Activated naive CD8-positive, alpha-beta T cell treated with anti-CD3 and anti-CD28 coated beads for 36 hours (primary cell): ENCODE results near the gene ADAMTS18. TPM values are rescaled to one million over a fixed set of nuclear protein-coding genes. Genes with fewer than 3 reads are reported as not detected.
"Not testable (repeated sequence)": the region's sequence is repeated elsewhere in the genome, so short reads cannot be mapped to it uniquely, and the experiment has no call there.

Experiments
- DNase-seq: peaks from one replicate; pipeline ENCODE4 v3.0.0; 2021
- H3K27ac Mint-ChIP-seq: one replicate; pipeline ENCODE4 v1.8.0; 2022; ENCODE audit warnings: mild to moderate bottlenecking, moderate library complexity, mixed read lengths
- H3K27me3 Mint-ChIP-seq: one replicate; pipeline ENCODE4 v1.8.0; 2022; ENCODE audit warnings: mild to moderate bottlenecking, mixed read lengths
- H3K36me3 Mint-ChIP-seq: one replicate; pipeline ENCODE4 v1.8.0; 2021; ENCODE audit warnings: mild to moderate bottlenecking, mixed read lengths
- H3K4me1 Mint-ChIP-seq: one replicate; pipeline ENCODE4 v1.8.0; 2021; ENCODE audit warnings: mixed read lengths
- H3K4me3 Mint-ChIP-seq: one replicate; pipeline ENCODE4 v1.8.0; 2022; ENCODE audit warnings: mild to moderate bottlenecking, moderate library complexity, mixed read lengths
- H3K9me3 Mint-ChIP-seq: one replicate; pipeline ENCODE4 v1.8.0; 2022; ENCODE audit warnings: mixed read lengths
- total RNA-seq, 2 experiments: library from RNA; stranded (reverse); gene quantifications; one replicate each; pipeline ENCODE4 v1.2.3, GENCODE V29; 2021

ADAMTS18 gene
- total RNA-seq, 2 experiments from 2014 or later = not detected

DNA sequence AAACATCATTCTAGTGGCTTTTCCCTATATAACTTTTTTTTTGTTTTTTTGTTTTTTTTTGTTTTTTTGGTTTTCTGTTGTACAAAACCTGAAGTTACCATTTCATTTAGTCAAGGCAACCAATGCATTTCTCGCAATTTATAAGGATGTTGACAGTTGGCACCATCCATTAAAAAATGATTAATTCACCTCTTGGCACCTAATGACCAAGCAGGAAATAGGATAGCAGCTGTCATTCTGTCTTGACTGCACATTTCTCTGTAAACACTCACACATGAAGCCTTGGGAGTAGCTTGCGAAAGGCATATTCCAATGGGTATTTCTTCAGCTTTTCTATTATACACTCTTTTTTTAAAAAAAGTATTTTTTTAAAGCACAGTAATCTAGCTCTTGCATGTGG lies 158.2 kb downstream of the ADAMTS18 start:
- DNase-seq = no peak
- Mint-ChIP-seq H3K4me1 (no peaks in the 10 kb centered on the region), H3K36me3 (no peaks in the 10 kb centered on the region), H3K4me3 (no peak overlapping the region), H3K9me3 (no peaks in the 10 kb centered on the region), H3K27ac (no peak overlapping the region), H3K27me3 (peaks cover 15% of the 10 kb centered on the region)

DNA sequence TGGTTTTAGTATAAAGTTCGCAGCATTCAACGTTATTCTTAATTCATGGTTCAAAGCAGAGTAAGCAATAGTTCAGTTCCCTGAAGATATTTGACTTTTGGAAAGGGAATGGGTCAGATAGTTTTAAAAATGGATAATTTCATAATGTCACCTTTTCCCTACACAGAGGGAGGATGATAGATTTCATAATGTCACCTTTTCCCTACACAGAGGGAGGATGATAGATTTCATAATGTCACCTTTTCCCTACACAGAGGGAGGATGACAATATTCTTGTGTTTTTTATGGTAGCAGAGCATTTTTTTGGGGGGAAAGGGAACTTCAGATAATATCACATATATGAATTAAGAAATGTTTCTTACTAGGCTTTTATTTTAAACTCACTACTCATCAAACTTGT lies 159.5 kb downstream of the ADAMTS18 start:
- not testable (repeated sequence) for H3K27ac Mint-ChIP-seq, H3K4me1 Mint-ChIP-seq, H3K9me3 Mint-ChIP-seq, H3K36me3 Mint-ChIP-seq, H3K4me3 Mint-ChIP-seq, DNase-seq
- H3K27me3 Mint-ChIP-seq = peaks cover 19% of the 10 kb centered on the region

DNA sequence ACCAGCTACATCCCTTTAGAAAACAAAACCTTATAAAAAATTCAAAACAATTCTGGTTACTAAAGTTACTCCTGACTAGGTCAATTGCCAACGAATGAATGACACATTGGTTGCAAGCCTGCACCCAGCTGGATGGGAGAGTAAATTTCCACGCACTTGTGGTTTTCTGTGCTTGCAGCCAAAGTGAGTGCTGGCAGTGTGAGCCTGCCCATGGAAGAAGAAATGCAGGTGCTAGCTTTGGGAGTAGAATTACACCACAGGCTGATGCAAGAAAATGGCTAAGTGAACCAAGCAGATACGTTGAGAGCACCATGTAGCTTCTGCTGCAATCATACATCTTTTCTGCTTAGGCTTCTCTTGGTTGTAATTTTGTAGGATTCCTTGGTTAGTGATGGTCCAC lies 161.0 kb downstream of the ADAMTS18 start:
- Mint-ChIP-seq H3K27me3 (peaks cover 28% of the 10 kb centered on the region), H3K27ac (no peak overlapping the region), H3K36me3 (no peaks in the 10 kb centered on the region), H3K4me3 (no peak overlapping the region), H3K9me3 (no peaks in the 10 kb centered on the region), H3K4me1 (no peaks in the 10 kb centered on the region)
- no peak for DNase-seq

DNA sequence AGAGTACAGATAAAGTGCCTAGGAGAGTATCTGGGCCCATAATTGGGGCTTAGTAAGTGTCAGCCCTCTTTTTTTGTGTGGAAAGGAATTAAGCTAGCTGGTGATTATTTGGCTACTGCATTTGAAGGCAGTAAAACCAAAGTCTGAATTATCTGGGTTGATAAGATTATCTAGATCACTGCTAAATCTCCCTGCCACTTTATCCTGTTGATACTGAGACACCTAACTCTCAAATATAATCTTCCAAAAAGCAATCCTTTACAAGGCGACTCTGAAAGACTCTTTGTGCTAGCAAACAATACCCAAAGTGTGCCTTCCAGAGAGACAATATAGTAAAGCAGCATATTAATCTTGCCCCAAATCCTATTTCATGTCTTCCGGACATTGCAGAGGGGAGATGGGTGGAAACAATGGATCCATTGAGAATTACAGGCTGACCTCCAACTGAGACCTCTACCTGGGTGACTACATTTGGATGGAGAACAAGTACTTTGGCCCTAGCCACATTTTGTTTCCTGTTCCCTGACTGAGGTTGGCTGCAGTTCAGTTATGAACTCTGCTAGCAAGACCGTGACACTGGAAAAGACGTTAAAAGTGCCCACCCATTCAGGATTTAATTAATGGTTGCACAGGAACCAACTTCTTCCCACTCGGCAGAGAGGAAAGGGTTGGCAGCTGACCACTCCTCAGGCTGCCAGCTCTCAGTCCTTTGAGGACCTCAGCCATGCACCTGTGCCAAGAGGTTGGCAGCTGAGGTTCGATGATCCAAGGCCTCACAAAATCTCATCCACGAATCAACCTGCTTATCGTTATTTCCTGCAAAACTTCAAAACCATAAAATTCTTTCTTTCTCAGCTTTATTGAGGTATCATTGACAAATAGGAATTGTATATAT lies 163.1 kb downstream of the ADAMTS18 start:
- Mint-ChIP-seq H3K27ac (no peak overlapping the region), H3K4me3 (no peak overlapping the region), H3K36me3 (no peaks in the 10 kb centered on the region), H3K9me3 (no peaks in the 10 kb centered on the region), H3K4me1 (no peaks in the 10 kb centered on the region), H3K27me3 (peaks cover 41% of the 10 kb centered on the region)
- DNase-seq = no peak

DNA sequence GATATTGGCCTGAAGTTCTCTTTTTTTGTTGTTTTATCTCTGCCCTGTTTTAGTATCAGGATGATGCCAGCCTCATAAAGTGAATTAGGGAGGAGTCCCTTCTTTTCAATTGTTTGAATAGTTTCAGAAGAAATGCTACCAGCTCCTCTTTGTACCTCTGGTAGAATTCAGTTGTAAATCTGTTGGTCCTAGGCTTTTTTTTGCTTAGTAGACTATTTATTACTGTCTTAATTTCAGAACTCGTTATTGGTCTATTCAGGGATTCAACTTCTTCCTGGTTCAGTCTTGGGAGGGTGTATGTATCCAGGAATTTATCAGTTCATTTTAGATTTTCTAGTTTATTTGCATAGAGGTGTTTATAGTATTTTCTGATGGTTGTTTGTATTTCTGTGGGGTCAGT lies 168.6 kb downstream of the ADAMTS18 start:
- H3K27ac Mint-ChIP-seq, H3K36me3 Mint-ChIP-seq, H3K9me3 Mint-ChIP-seq, H3K4me3 Mint-ChIP-seq, DNase-seq, H3K4me1 Mint-ChIP-seq: not testable (repeated sequence)
- peaks cover 58% of the 10 kb centered on the region for H3K27me3 Mint-ChIP-seq

DNA sequence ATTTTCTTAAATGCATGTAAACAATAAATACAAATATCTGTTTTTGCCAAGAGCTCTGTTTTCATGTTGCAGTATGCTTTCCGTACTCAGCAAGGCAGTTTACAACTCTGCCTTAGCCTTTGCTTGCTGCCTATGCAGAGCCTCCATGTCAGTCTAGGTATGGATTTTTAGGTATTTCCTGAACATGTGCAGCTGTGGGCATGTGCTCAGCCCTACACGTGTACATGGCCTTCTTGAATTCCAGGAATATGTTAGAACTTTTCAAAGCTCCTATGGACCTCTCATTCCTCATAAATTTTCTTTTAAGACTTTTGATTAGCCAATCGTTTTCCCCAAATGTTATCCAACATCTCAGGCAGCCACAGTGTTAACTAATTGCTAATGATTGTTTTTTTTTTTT lies 171.9 kb downstream of the ADAMTS18 start:
- Mint-ChIP-seq H3K4me3 (no peak overlapping the region), H3K27me3 (peaks cover 49% of the 10 kb centered on the region), H3K36me3 (peaks cover 1% of the 10 kb centered on the region), H3K27ac (no peak overlapping the region), H3K9me3 (peaks cover 2% of the 10 kb centered on the region), H3K4me1 (no peaks in the 10 kb centered on the region)
- DNase-seq = no peak

DNA sequence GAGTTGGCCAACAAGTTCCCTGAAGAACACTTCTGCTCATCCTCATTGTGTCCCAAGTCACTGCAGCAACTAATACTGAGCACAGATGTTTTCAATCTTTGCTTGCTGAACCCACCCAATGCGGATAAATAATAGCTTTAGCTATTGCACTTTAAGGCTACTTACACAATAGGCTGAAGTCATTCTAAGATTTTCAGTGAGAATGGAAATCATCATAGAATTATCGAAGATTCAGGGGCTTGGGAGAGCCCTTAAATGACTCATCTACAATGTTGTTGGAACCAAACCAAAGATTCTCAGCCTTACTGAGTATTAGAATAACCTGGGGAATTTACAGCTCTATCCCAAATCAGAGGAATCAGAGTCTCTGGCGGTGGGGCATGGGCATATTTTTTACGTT lies 184.4 kb downstream of the ADAMTS18 start:
- H3K4me3 Mint-ChIP-seq = no peak overlapping the region
- no peaks in the 10 kb centered on the region for H3K36me3 Mint-ChIP-seq
- H3K9me3 Mint-ChIP-seq = no peaks in the 10 kb centered on the region
- no peak overlapping the region for H3K27ac Mint-ChIP-seq
- DNase-seq = no peak
- peaks cover 6% of the 10 kb centered on the region for H3K27me3 Mint-ChIP-seq
- no peaks in the 10 kb centered on the region for H3K4me1 Mint-ChIP-seq

DNA sequence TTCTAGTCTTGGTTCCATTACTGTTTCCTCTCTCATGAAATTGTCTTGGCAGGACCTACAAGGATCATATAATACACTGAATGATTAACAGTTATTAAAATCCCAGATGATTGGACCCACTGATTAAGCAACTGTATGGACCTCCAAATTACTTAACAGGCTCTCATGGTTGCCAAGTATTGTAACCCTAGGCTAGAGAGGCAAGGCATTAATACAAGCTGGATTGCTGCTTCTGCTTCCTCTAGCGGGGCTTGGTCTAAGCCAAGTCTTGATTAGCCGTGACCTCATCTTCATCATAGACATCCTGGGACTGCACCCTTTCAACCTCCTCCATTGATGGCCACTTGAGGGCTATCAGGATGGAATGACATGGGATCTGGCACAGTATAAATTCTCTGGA lies 188.7 kb downstream of the ADAMTS18 start:
- no peak overlapping the region for H3K27ac Mint-ChIP-seq
- no peak overlapping the region for H3K4me3 Mint-ChIP-seq
- H3K27me3 Mint-ChIP-seq = peaks cover 6% of the 10 kb centered on the region
- H3K4me1 Mint-ChIP-seq = no peaks in the 10 kb centered on the region
- no peaks in the 10 kb centered on the region for H3K9me3 Mint-ChIP-seq
- DNase-seq = no peak
- H3K36me3 Mint-ChIP-seq = no peaks in the 10 kb centered on the region

DNA sequence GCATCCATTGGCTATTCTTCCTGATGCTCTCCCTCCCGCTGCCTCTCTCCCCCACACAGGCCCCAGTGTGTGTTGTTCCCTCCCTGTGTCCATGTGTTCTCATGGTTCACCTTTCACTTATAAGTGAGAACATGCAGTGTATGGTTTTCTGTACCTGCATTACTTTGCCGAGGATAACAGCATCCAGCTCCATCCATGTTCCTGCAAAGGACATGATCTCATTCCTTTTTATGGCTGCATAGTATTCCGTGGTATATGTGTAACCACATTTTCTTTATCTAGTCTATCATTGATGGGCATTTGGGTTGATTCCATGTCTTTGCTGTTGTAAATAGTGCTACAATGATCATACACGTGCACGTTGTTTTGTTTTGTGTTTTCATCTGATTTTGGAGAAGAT lies 192.4 kb downstream of the ADAMTS18 start:
- DNase-seq, H3K27me3 Mint-ChIP-seq, H3K27ac Mint-ChIP-seq, H3K9me3 Mint-ChIP-seq, H3K36me3 Mint-ChIP-seq, H3K4me3 Mint-ChIP-seq, H3K4me1 Mint-ChIP-seq: not testable (repeated sequence)

DNA sequence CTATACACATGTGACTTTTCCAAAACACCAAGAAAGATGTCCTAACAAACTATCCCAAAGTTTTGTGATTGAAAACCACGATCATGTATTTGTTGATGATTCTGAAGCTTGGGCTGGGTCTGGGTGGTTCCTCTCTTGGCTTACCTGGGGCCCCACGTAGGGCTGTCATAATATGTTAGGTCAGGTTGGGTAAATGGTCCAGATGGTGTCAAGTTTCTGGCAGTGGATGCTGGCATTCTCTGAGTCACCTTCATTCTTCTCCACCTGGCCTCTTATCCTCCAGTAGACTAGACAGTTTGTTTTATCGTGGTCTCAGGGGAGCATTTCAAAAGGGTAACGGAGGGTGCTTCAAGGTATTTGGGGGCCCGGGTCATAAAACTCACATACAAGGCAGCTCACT lies 196.2 kb downstream of the ADAMTS18 start:
- Mint-ChIP-seq H3K4me1 (peaks cover 4% of the 10 kb centered on the region), H3K4me3 (no peak overlapping the region), H3K27me3 (peaks cover 19% of the 10 kb centered on the region), H3K27ac (no peak overlapping the region), H3K9me3 (no peaks in the 10 kb centered on the region), H3K36me3 (no peaks in the 10 kb centered on the region)
- DNase-seq = no peak

DNA sequence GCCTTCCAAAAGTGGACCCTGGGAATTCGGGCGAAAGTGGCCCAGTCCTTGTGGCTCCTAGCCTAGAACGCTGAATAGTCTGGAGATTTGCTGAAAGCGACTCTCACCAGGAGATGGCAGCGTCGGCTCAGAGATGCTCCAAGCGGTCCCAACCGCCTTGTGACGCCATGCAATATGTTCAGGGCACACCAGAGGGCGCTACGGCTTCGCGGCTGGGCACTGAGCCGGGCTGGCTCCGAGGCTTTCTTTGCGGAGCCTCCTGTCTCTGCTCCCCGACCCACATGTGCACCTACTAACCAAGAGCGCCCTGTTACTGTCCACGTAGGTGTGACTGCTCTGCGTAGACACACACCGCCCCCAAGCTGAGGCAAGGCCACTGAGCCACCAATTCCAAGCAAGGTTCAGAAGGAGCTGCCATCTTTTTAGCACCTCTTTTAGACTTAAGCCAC lies 198.7 kb downstream of the ADAMTS18 start:
- Mint-ChIP-seq H3K27ac (no peak overlapping the region), H3K27me3 (peaks cover 24% of the 10 kb centered on the region), H3K4me1 (peaks cover 4% of the 10 kb centered on the region), H3K9me3 (no peaks in the 10 kb centered on the region), H3K36me3 (no peaks in the 10 kb centered on the region), H3K4me3 (no peak overlapping the region)
- DNase-seq = peak; percentile 82

DNA sequence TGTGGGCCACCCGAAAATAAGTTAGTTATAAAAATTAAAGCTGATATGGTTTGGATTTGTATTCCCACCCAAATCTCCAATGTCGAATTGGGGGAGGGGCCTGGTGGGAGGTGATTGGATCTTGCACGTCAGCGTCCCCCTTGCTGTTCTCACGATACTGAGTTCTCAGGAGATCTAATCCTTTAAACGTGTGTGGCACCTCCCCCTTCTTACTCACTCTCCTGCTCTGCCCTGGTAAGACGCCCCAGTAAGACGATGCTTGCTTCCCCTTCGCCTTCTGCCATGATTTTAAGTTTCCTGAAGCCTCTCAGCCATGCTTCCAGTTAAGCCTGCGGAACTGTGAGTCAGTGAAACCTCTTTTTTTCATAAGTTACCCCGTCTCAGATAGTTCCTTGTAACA lies 200.2 kb downstream of the ADAMTS18 start:
- Mint-ChIP-seq H3K27me3 (peaks cover 24% of the 10 kb centered on the region), H3K27ac (no peak overlapping the region), H3K36me3 (no peaks in the 10 kb centered on the region), H3K4me3 (no peak overlapping the region), H3K9me3 (no peaks in the 10 kb centered on the region), H3K4me1 (peaks cover 4% of the 10 kb centered on the region)
- DNase-seq = no peak

DNA sequence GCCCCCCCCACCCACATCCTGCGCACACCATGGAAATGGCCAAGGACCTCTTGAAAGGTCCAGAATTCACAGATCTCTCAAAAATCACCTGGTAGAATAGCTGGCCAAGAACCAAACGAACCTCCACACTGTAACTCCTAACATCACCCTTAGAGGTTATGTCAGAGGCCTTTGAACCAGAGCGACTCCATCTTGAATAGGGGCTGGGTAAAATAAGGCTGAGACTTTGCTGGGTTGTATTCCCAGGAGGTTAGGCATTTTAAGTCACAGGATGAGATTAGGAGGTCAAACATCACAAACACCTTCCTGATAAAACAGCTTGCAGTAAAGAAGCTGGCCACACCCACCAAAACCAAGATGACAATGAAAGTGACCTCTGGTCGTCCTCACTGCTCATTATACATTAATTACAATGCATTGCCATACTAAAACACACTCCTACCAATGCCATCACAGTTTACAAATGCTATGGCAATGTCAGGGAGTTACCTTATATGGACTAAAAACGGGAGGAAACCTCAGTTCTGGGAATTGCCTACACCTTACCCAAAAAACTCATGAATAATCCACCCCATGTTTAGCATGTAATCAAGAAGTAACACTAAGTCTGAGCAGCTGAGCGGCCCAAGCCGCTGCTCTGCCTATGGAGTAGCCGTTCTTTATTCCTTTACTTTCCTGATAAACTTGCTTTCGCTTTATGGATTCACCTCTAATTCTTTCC lies 200.9 kb downstream of the ADAMTS18 start:
- DNase-seq = no peak
- H3K9me3 Mint-ChIP-seq = no peaks in the 10 kb centered on the region
- H3K4me3 Mint-ChIP-seq = no peak overlapping the region
- H3K36me3 Mint-ChIP-seq = no peaks in the 10 kb centered on the region
- H3K27ac Mint-ChIP-seq = no peak overlapping the region
- H3K27me3 Mint-ChIP-seq = peaks cover 24% of the 10 kb centered on the region
- peaks cover 4% of the 10 kb centered on the region for H3K4me1 Mint-ChIP-seq
